GM19025 (cell line): Measurements from ENCODE around the gene TCEAL1.

Source experiments
- ATAC-seq: cut with Tn5 transposase; IDR thresholded peaks from one replicate; pipeline ENCODE4 v1.9.1; 2021; ENCODE audit warnings: mild to moderate bottlenecking, low read depth, moderate library complexity; ENCODE audit not compliant: unreplicated experiment

The TCEAL1 gene

GRCh38 chrX:103674531-103675454, 46.0 kb downstream of the TCEAL1 start:
- ATAC-seq, result no peak

DNA sequence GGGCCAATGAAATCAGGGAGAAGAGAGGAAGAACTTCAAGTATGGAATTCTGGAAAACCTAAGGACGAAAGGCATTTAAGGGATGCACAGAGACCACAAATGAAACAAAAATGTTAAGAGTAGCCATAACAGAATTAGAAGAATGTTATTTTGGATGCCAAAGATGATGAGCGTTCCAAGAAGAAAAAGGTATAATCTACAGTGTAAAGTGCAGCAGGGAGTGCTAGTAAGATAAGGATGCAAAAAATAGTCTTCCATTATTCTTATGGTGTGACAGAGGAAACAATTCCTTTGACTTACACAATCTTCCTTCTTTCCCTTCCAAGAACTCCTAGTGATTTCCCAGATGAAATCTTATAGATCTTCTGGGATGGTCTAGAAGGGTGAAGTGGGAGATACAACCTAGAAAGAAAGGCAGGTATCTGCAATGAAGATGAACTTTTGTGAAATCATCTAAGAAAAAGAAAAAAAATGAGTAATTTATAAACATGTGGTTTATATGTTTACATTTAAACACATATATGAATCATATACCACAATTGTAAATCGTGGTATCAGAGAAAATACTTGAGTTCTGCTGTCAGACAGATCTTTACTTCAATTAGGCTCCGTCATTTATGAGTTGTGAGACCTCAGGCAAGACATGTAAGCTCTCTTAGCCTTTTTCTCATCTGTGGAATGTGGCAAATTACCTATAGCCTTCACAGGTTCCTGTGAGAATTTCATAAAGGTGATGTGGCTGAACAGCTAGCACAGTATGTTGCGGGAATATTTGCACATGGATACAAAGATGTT, 49.6 kb downstream of the TCEAL1 start:
- no peak for ATAC-seq
